Sigmoid colon (tissue), 4 donors: ENCODE data around the gene DYDC2.

ENCODE experiments used
- CTCF ChIP-seq, 4 experiments: fragments of 450-650 bp in 3 of 4; fragments of 200-600 bp in 1 of 4; IDR thresholded peaks; one replicate each; pipeline ENCODE4 v1.5.1; 2016 to 2019; ENCODE audit warnings: antibody characterized with exemption in 4 of 4, mild to moderate bottlenecking in 3 of 4, moderate library complexity in 2 of 4
- EP300 ChIP-seq, 4 donors: sonication (generic); formaldehyde crosslinking; IDR thresholded peaks; one replicate each; pipeline ENCODE4 v1.6.1; 2017; ENCODE audit warnings: antibody characterized with exemption in 4 of 4
- POLR2AphosphoS5 ChIP-seq, 4 donors: sonication (generic); formaldehyde crosslinking; IDR thresholded peaks; one replicate each; pipeline ENCODE4 v1.6.1; 2017; ENCODE audit warnings: antibody characterized with exemption in 4 of 4

- TF ChIP-seq EP300 (IDR thresholded peaks at IDR 0.05), result no peak
- no peak for TF ChIP-seq CTCF (IDR thresholded peaks at IDR 0.05)
- peak in 1 of 4 donors; percentile 16 for TF ChIP-seq POLR2AphosphoS5 (IDR thresholded peaks at IDR 0.05)
These were observed 56.9 kb downstream of the DYDC2 start for GRCh38 chr10:80413271-80413996.
